Neural cell (in vitro differentiated cells): ENCODE data around the gene ZC3H8.

Experiments
- POLR2AphosphoS5 ChIP-seq: IDR thresholded peaks from 2 replicates; pipeline ENCODE4 v1.6.1; 2012
- REST ChIP-seq: IDR thresholded peaks from 2 replicates; pipeline ENCODE4 v1.6.1; 2012; ENCODE audit warnings: borderline replicate concordance
- SMC3 ChIP-seq: fragments of 450-650 bp; conservative IDR thresholded peaks from 2 replicates; pipeline ENCODE4 v1.6.1; 2014; ENCODE audit warnings: antibody characterized with exemption, mild to moderate bottlenecking, moderate library complexity; ENCODE audit not compliant: poor library complexity
- TF ChIP-seq, protein P1 (sequence below): fragments of 450-650 bp; IDR thresholded peaks from 2 replicates; pipeline ENCODE4 v1.5.1; 2014; ENCODE audit warnings: antibody characterized with exemption, mild to moderate bottlenecking, moderate library complexity; ENCODE audit not compliant: poor library complexity, severe bottlenecking

DNA sequence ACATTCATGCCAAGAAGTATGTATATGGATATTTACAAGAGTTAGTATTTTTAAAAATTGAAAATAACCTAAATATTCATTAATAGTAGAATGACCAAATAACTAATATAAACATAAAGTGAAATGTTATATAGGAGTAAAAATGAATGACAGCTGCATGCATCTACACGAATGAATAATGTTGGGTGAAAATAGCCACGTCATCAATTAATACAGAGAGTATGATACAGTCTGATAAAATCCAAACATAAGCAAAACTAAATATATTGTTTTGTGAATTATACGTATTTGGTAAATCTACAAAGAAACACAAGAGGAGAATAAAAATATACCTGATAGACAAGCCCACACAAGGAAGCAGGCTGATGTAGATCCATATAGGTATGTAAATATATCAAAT is 24.5 kb downstream of the ZC3H8 start:
- TF ChIP-seq, protein P1, sequence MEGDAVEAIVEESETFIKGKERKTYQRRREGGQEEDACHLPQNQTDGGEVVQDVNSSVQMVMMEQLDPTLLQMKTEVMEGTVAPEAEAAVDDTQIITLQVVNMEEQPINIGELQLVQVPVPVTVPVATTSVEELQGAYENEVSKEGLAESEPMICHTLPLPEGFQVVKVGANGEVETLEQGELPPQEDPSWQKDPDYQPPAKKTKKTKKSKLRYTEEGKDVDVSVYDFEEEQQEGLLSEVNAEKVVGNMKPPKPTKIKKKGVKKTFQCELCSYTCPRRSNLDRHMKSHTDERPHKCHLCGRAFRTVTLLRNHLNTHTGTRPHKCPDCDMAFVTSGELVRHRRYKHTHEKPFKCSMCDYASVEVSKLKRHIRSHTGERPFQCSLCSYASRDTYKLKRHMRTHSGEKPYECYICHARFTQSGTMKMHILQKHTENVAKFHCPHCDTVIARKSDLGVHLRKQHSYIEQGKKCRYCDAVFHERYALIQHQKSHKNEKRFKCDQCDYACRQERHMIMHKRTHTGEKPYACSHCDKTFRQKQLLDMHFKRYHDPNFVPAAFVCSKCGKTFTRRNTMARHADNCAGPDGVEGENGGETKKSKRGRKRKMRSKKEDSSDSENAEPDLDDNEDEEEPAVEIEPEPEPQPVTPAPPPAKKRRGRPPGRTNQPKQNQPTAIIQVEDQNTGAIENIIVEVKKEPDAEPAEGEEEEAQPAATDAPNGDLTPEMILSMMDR = no peak
- no peak for TF ChIP-seq POLR2AphosphoS5
- TF ChIP-seq REST = no peak
- no peak for TF ChIP-seq SMC3
